K562 (cell line): ENCODE results near the gene PRSS50. TPM values are rescaled to one million over a fixed set of nuclear protein-coding genes. Genes with fewer than 3 reads are reported as not detected.

ENCODE experiments used
- CHD7 ChIP-seq: fragments of 200-600 bp; sonication (generic); IDR thresholded peaks from one replicate; pipeline ENCODE4 v1.6.1; 2012; ENCODE audit warnings: mild to moderate bottlenecking, low read depth, low read length, inconsistent platforms
- DMBX1 ChIP-seq: fragments of 250-450 bp; sonication (Bioruptor Pico); IDR thresholded peaks from 2 replicates; pipeline ENCODE4 v1.8.0; 2022; ENCODE audit warnings: inconsistent platforms, mild to moderate bottlenecking, moderate library complexity, borderline replicate concordance
- HSF4 ChIP-seq: fragments of 250-450 bp; sonication (Bioruptor Pico); IDR thresholded peaks from 2 replicates; pipeline ENCODE4 v2.1.2; 2022; ENCODE audit warnings: mild to moderate bottlenecking, moderate library complexity, borderline replicate concordance
- ZNF609 ChIP-seq: sonication (generic); formaldehyde crosslinking; IDR thresholded peaks from 2 replicates; pipeline ENCODE4 v1.8.1; 2023; ENCODE audit warnings: missing genetic modification reagents, mild to moderate bottlenecking, borderline replicate concordance
- polyA plus RNA-seq, 8 experiments: library from polyadenylated mRNA; depleted of rRNA in 4 of 8; stranded (reverse) in 5 of 8; unstranded in 3 of 8; fragments of >200 nt; fragmentation: Nextera tagmentation in 2 of 8; fragmentation: Illumina TruSeq in 1 of 8; extraction: Ambion mirVana in 2 of 8; extraction: Trizol in 1 of 8; gene quantifications; 2 replicates each; pipeline versions ENCODE4 v1.2.1 to v1.2.3, GENCODE V29; 2011 to 2014; ENCODE audit warnings: inconsistent platforms in 1 of 8, missing spikeins in 1 of 8
- total RNA-seq, 7 experiments: library from RNA; depleted of rRNA in 6 of 7; stranded (reverse); fragments of >200 nt in 6 of 7; fragmentation: Illumina TruSeq in 2 of 7; extraction: Trizol in 2 of 7; gene quantifications; 2 replicates each; pipeline versions ENCODE4 v1.2.1 to v1.2.3, GENCODE V29; 2011 to 2021; ENCODE audit warnings: low replicate concordance in 1 of 7

The PRSS50 gene
- total and polyA plus RNA-seq, 9 of the 15 experiments (the other 6 are each of a cell fraction or from before 2014, with no cell fraction given) = 0.01 TPM; not detected in 8

DNA sequence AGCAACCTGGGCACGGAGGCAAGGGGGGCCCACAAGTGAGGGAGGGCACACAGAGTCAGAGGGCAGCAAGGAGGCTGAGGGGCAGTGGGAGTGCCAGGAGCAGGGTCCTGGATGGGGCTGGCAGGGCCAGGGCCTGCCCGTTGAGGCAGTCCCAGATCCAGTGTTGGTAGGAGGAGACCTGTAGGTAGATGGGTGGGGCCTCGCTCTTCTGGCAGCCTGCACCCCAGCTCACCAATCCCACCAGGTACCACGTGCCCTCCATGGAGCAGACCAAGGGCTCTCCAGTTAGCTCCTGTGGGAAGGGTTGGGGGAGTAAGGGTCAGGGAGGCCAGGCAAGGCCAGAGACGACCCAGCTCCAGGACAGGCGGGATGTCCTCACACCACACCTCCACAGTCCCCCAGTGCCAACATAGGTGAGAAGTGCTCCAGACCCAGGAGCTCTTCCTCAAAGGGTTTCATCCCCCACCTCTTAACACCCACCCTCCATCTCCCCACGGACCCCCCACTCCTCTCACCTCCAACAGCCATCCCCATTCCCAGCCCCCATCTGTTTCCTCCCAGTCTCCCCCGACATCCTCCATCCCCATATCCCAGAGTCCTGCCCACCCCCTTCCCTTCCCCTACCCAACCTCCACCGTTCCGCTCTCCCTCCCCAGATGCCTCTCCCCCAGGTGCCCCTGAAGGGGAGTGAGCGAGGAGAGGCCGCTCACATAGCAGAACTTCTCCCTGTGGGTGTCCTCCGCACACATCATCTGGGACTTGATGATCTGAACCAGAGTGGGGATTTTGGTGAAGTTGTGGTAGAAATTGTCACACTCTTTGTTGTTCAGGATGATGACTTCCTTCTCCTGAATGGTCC, 5.2 kb downstream of the PRSS50 start (continued):
- TF ChIP-seq CHD7 (no peak), HSF4 (CRISPR knock-in tag) (no peak), DMBX1 (no peak), ZNF609 (CRISPR knock-in tag) (no peak)
